T-helper 2 cell (primary cell): Measurements from ENCODE around the gene SH2D3C.

Experiments used
- DNase-seq, 5 experiments: peaks; one replicate each; pipeline versions ENCODE4 v3.0.0 to v3.0.0-alpha.2; 2012 to 2022

SH2D3C gene

GRCh38 chr9:127739614-127740330 is 38.7 kb downstream of the SH2D3C start:
- DNase-seq: no peak

- DNase-seq: no peak
These were observed 39.8 kb downstream of the SH2D3C start for GRCh38 chr9:127738666-127739065.

GRCh38 chr9:127735530-127736185 is 42.8 kb downstream of the SH2D3C start:
- DNase-seq: no peak

- DNase-seq: peak; percentile 97 to 99 (median 98)
These were observed 43.5 kb downstream of the SH2D3C start, which contains the start of gene TOR2A for GRCh38 chr9:127734747-127735529. Gene TOR2A (minus strand): TSS chr9:127735294. CDS start chr9:127735270, 24 bp downstream.

- DNase-seq: no peak
These were observed 44.2 kb downstream of the SH2D3C start for GRCh38 chr9:127734247-127734746.

GRCh38 chr9:127733614-127734013 is 44.9 kb downstream of the SH2D3C start:
- no peak for DNase-seq

- DNase-seq: no peak
These were observed 46.0 kb downstream of the SH2D3C start for GRCh38 chr9:127732444-127732843.

- no peak for DNase-seq
These were observed 46.5 kb downstream of the SH2D3C start for GRCh38 chr9:127731938-127732337.

GRCh38 chr9:127730799-127731410 is 47.6 kb downstream of the SH2D3C start:
- DNase-seq: no peak

- DNase-seq: no peak
These were observed 48.2 kb downstream of the SH2D3C start for GRCh38 chr9:127730262-127730661.

- no peak for DNase-seq
These were observed 48.8 kb downstream of the SH2D3C start for GRCh38 chr9:127729522-127730256.

GRCh38 chr9:127728808-127729207 is 49.7 kb downstream of the SH2D3C start:
- DNase-seq: no peak

GRCh38 chr9:127726871-127727270 is 51.6 kb downstream of the SH2D3C start:
- no peak for DNase-seq

GRCh38 chr9:127724012-127724411 is 54.5 kb downstream of the SH2D3C start:
- DNase-seq: no peak

GRCh38 chr9:127723444-127723843 is 55.0 kb downstream of the SH2D3C start:
- no peak for DNase-seq

- no peak for DNase-seq
These were observed 55.5 kb downstream of the SH2D3C start for GRCh38 chr9:127723013-127723412.

GRCh38 chr9:127722055-127722745 is 56.3 kb downstream of the SH2D3C start:
- no peak for DNase-seq

GRCh38 chr9:127721391-127721821 is 57.1 kb downstream of the SH2D3C start:
- no peak for DNase-seq

- DNase-seq: no peak
These were observed 57.6 kb downstream of the SH2D3C start for GRCh38 chr9:127720865-127721227.

- DNase-seq: peak in 2 of 5 experiments; percentile 55 to 62
These were observed 58.2 kb downstream of the SH2D3C start for GRCh38 chr9:127720031-127720864.
